HL-60 (cell line): ENCODE data around the gene HNRNPA0.

Source experiments
- DNase-seq, 2 experiments: peaks; one replicate each; pipeline ENCODE4 v3.0.0-alpha.2; 2010 to 2020; ENCODE audit warnings: low read depth in 1 of 2, low spot score in 1 of 2
- H3K27ac ChIP-seq: fragments of 250-450 bp; sonication (Bioruptor Pico); replicated peaks from 2 replicates; pipeline ENCODE4 v1.5.1; 2020; ENCODE audit warnings: mild to moderate bottlenecking, moderate library complexity
- H3K27me3 ChIP-seq: fragments of 250-450 bp; sonication (Bioruptor Pico); 2 replicates; pipeline ENCODE4 v1.5.1; 2021; ENCODE audit warnings: mild to moderate bottlenecking, moderate library complexity; ENCODE audit not compliant: insufficient read depth, poor library complexity, severe bottlenecking
- H3K4me3 ChIP-seq: replicated peaks from 2 replicates; pipeline ENCODE4 v1.5.1; 2011; ENCODE audit warnings: mild to moderate bottlenecking, control low read depth, low read length; ENCODE audit not compliant: insufficient read depth
- GABPA ChIP-seq: IDR thresholded peaks from 2 replicates; pipeline ENCODE4 v1.6.1; 2012; ENCODE audit warnings: low read depth
- POLR2AphosphoS5 ChIP-seq: IDR thresholded peaks from 2 replicates; pipeline ENCODE4 v1.6.1; 2012; ENCODE audit warnings: low read depth
- SPI1 ChIP-seq: IDR thresholded peaks from 2 replicates; pipeline ENCODE4 v1.6.1; 2012; ENCODE audit warnings: low read depth, mild to moderate bottlenecking, borderline replicate concordance
- TF ChIP-seq, protein P1 (sequence below): IDR thresholded peaks from one replicate; pipeline ENCODE4 v1.5.1; 2011; ENCODE audit warnings: low read length, control low read depth, inconsistent platforms; ENCODE audit not compliant: insufficient read depth
- TF ChIP-seq, protein P2 (sequence below): IDR thresholded peaks from 2 replicates; pipeline ENCODE4 v1.6.1; 2012; ENCODE audit warnings: low read depth; ENCODE audit not compliant: insufficient replicate concordance

HNRNPA0 gene

DNA sequence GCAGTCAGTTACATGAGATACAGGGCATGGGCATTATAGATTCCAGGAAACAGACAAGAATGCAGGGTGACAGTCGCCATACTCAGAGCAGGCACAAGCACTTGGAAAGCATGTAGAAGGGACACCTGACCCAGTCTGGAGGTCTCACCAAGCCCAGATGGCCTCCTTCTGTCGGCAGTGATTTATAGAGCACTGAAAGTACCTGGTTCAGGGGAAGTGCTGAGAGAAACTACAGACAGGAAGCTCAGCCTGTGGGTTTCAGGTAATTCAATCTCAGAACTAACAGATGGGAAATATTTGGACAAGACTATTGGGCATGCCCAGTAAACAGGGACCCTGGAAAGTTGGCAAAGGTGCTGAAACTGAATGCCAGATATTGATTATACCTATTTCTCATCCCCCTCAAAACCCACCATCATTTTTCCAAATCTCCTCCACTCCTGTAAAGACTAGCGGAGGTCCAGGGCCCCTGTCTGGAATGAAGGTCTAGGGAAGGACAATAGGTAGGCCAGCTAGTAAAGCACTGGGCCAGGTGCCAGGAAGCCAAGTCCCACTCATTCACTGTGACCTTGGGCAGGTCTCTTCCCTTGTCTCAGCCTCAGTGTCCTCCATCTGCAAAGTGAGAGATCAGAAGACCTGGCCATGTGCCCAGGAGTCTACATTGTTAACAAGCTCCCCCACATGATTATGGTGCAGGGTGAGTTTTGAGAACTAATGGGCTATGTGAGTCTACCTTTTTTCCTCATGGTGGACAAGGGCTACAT lies 45.2 kb downstream of the HNRNPA0 start:
- no peak overlapping the region for H3K4me3 ChIP-seq
- no peaks in the 10 kb centered on the region for H3K27me3 ChIP-seq
- TF ChIP-seq, protein P1, sequence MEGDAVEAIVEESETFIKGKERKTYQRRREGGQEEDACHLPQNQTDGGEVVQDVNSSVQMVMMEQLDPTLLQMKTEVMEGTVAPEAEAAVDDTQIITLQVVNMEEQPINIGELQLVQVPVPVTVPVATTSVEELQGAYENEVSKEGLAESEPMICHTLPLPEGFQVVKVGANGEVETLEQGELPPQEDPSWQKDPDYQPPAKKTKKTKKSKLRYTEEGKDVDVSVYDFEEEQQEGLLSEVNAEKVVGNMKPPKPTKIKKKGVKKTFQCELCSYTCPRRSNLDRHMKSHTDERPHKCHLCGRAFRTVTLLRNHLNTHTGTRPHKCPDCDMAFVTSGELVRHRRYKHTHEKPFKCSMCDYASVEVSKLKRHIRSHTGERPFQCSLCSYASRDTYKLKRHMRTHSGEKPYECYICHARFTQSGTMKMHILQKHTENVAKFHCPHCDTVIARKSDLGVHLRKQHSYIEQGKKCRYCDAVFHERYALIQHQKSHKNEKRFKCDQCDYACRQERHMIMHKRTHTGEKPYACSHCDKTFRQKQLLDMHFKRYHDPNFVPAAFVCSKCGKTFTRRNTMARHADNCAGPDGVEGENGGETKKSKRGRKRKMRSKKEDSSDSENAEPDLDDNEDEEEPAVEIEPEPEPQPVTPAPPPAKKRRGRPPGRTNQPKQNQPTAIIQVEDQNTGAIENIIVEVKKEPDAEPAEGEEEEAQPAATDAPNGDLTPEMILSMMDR: no peak
- no peak for TF ChIP-seq GABPA
- TF ChIP-seq, protein P2, sequence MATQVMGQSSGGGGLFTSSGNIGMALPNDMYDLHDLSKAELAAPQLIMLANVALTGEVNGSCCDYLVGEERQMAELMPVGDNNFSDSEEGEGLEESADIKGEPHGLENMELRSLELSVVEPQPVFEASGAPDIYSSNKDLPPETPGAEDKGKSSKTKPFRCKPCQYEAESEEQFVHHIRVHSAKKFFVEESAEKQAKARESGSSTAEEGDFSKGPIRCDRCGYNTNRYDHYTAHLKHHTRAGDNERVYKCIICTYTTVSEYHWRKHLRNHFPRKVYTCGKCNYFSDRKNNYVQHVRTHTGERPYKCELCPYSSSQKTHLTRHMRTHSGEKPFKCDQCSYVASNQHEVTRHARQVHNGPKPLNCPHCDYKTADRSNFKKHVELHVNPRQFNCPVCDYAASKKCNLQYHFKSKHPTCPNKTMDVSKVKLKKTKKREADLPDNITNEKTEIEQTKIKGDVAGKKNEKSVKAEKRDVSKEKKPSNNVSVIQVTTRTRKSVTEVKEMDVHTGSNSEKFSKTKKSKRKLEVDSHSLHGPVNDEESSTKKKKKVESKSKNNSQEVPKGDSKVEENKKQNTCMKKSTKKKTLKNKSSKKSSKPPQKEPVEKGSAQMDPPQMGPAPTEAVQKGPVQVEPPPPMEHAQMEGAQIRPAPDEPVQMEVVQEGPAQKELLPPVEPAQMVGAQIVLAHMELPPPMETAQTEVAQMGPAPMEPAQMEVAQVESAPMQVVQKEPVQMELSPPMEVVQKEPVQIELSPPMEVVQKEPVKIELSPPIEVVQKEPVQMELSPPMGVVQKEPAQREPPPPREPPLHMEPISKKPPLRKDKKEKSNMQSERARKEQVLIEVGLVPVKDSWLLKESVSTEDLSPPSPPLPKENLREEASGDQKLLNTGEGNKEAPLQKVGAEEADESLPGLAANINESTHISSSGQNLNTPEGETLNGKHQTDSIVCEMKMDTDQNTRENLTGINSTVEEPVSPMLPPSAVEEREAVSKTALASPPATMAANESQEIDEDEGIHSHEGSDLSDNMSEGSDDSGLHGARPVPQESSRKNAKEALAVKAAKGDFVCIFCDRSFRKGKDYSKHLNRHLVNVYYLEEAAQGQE: no peak
- TF ChIP-seq POLR2AphosphoS5: no peak
- TF ChIP-seq SPI1: no peak
- no peak overlapping the region for H3K27ac ChIP-seq
- no peak for DNase-seq

- no peak for DNase-seq
- TF ChIP-seq SPI1 (no peak), POLR2AphosphoS5 (no peak)
- no peaks in the 10 kb centered on the region for H3K27me3 ChIP-seq
- H3K4me3 ChIP-seq: no peak overlapping the region
- H3K27ac ChIP-seq: no peak overlapping the region
Measured at GRCh38 chr5:137708062-137708461, 46.1 kb downstream of the HNRNPA0 start.

GRCh38 chr5:137706841-137707240 lies 47.3 kb downstream of the HNRNPA0 start:
- no peak for DNase-seq
- Histone ChIP-seq H3K4me3 (no peak overlapping the region), H3K27me3 (no peaks in the 10 kb centered on the region), H3K27ac (no peak overlapping the region)
- TF ChIP-seq SPI1: no peak

DNA sequence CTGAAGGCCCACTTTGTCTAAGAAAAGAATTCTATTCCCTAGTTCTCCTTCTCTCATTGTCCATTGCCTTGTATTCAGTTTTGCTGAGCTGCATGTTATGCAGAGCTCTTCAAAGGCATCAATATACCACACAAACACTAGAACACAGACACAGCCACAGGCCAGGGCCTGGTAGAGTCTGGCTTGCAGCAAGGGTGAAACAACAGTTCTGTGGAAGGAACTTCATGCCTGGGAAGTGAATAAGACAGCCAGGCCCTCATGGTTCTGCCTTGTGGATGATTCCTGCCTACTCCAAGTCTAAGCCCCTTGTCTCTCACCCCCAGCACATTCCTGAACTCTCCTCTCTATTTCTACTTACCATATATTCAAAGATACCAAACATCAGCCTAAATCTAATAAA lies 49.1 kb downstream of the HNRNPA0 start:
- TF ChIP-seq, protein P1: no peak
- Histone ChIP-seq H3K27ac (no peak overlapping the region), H3K4me3 (no peak overlapping the region), H3K27me3 (no peaks in the 10 kb centered on the region)
- DNase-seq: no peak

GRCh38 chr5:137703565-137703964 lies 50.6 kb downstream of the HNRNPA0 start:
- Histone ChIP-seq H3K27me3 (no peaks in the 10 kb centered on the region), H3K4me3 (no peak overlapping the region), H3K27ac (no peak overlapping the region)
- TF ChIP-seq, protein P2: no peak
- TF ChIP-seq POLR2AphosphoS5 (no peak), SPI1 (no peak), GABPA (no peak)
- TF ChIP-seq, protein P1: no peak
- no peak for DNase-seq
